GM18511 (cell line): ENCODE data around the gene CHPF2.
A peak's percentile ranks its signal among the peaks of the same experiment; 100 is the strongest.

ENCODE experiments used
- ATAC-seq: cut with Tn5 transposase; IDR thresholded peaks from one replicate; pipeline ENCODE4 v1.9.1; 2021; ENCODE audit warnings: mild to moderate bottlenecking, moderate library complexity; ENCODE audit not compliant: unreplicated experiment

CHPF2 gene

GRCh38 chr7:151204383-151205032, 27.8 kb upstream of the CHPF2 start:
- ATAC-seq = no peak

GRCh38 chr7:151205730-151206129, 26.6 kb upstream of the CHPF2 start:
- no peak for ATAC-seq

- no peak for ATAC-seq
These were observed 25.4 kb upstream of the CHPF2 start for GRCh38 chr7:151206914-151207313.

DNA sequence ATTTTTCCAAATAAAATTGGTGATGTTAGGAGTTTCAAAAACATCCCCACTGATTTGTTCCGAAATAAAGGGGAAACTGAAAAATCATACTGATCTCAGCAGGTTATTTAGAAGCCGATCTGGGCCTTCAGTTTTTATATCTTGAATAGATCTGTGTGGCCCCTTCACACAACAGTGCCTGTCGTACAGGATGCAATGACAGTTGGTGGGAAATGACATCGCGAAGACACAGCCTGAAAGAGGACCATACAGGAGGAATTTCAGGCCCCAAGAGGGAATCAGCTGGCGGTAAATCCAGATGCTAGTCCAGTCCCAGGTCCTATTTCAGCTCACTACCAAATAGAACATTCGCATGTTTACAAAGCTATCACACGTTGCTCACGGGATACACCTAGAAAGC, 25.0 kb upstream of the CHPF2 start:
- no peak for ATAC-seq

DNA sequence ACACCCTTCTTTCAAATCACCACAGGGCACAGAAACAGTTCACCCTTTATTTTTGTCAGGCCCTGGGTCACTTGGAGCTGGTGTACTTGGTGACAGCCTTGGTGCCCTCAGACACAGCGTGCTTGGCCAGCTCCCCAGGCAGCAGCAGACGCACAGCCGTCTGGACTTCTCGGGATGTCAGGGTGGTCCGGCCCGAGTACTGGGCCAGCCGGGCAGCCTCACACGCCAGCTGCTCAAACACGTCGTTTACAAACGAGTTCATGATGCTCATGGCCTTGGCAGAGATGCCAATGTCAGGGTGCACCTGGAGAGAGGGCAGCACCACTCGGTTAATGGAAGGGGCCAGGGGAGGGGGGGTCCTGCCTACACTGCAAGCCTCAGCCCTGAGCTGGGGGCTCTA, 24.5 kb upstream of the CHPF2 start:
- ATAC-seq = no peak

- ATAC-seq = no peak
These were observed 23.9 kb upstream of the CHPF2 start for GRCh38 chr7:151208253-151208862.

- ATAC-seq = no peak
These were observed 22.7 kb upstream of the CHPF2 start for GRCh38 chr7:151209588-151209987.

DNA sequence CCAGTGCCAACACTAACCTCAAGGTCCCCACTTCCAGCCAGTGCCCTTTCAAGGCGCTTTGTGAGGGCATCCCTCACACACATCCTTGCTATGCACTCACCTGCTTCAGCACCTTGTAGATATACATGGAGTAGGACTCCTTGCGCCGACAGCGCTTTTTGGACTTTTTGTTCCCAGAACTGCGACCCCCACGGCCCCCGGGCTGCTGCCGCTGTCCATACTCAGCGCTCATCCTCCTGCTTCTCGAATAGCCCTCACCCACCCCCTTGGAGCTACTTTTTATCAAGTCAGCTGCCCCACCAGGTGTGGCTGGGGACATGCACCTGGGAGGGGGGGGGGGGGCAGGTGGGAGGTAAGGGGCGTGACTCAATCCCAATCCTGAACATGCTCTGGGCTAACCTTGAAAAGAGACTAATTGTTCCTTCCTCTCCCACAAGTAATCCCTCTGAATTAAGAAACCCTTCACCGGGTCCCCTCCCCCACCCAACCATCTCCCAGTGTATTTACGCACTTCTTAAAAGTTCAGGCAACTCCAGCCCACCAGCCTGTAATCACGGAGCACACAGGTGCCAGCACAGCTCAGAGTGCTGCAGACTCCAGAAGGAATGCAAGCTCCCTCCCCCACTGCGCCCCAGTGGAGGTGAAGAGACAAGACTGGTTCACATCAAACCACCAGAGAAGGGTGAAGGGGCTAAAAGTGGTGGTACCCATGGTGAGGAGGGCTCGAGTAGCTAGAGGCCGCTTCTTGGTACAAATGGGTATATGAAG, 22.0 kb upstream of the CHPF2 start, which contains the start of gene H2BK1:
TSS of gene H2BK1 (minus strand) at position 402 of the 768 bp plus-strand sequence. CDS start at position 232, 170 bp downstream.
- ATAC-seq = no peak

GRCh38 chr7:151211155-151211772, 21.0 kb upstream of the CHPF2 start:
- no peak for ATAC-seq

- ATAC-seq = no peak
These were observed 19.7 kb upstream of the CHPF2 start for GRCh38 chr7:151212626-151213025.

DNA sequence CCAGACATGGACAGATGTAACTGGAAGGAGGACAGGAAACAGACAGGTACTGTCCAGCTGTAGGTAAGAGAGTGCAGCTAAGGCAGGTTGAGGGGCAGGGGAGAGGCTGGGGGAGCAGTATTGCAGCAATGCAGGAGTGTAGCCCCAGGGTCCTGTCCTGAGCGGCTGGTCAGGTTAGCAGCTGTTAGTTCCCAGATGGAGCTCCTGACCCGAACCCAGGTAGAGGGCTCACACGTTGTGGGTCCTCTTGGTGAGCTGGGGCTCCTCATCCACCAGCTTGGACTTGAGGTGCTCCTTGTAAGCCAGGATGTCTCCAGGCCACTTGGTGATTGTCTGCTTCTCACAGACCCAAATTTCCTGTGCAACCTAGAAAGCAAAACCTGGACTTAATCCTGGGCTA, 18.5 kb upstream of the CHPF2 start:
- ATAC-seq = no peak

DNA sequence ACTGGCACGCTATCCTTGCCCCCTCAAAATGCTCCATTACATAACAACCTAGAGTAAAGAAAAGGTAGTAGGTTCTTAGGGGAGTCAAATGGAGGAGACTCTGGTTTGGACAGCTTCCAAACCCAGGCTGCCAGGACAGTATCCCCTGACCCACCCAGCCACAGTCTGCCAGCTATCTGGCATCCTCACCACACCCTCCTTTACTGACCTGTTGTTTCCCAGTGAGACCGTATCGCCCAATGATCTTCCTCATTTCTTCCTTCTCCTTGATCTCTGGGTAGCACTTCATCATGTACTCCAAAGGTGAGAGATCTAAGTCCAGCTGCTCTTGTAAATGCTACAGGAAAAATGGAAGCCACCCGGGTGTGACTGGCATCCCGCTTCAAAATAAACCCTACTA, 16.9 kb upstream of the CHPF2 start:
- ATAC-seq = no peak

DNA sequence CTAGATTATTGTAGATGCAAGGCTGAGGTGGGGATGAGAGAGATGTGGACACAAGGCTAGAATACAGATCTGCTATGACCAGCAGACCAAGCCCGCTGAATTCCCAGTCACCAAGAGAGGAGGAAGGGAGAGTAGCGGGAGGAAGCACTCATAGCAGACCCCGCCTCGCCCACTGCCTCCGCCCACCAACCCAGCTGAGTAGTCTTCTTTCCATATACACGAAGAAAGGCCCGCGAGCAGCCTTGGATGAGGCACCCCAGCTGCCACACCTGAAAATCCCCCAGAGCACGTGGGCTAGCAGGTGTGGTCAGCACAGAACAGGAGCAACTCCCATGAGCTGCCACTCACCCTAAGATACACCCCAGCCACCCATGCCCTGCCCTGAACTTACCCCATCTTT, 14.1 kb upstream of the CHPF2 start:
- no peak for ATAC-seq

DNA sequence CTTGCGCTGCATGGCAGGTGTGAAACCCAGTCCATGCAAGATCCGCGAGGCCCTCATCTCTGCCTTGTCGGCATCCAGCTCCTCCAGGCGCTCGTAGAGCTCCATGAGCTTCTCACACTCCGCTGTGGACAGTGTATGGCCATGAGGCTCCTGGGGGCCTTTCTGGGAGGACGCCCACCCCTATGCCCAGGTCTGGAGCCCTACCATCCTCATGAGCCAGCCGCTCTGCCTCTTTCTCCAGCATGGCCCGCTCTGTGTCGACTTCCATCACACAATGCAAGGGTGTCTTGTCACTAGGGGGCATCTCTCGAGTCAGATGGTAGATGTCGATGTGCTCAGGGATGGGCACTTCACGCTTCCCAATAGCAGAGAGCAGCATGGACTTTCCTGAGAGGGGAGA, 8.6 kb upstream of the CHPF2 start:
- ATAC-seq = no peak

DNA sequence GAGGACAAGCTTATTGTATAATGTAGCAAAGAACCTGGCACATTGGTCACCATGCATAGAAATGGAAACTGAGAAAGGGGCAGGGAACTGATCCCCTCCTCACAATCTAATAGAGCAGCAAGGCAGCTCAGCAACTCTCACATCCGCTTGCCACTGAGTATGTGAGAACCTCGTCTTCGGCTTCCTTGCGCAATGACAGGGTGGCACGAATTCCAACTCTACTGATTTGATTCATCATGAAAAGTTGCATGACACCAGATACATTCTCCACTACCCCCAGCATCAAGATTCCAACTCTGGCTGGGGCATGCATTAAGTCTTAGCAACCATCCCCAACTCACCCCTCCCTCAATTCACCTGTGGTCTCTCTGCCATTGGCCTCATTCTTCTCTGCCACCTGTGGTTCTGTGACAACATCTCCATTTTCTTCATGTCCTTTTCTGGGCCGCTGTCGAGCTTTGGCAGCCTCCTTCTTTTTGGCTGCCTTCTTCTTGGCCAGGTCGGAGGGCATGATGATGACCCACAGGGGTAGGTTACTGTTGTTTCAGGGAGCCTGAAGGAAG, 6.3 kb upstream of the CHPF2 start:
- ATAC-seq = no peak

- ATAC-seq = peak; percentile 13
These were observed 5.8 kb upstream of the CHPF2 start for GRCh38 chr7:151226560-151226874.

DNA sequence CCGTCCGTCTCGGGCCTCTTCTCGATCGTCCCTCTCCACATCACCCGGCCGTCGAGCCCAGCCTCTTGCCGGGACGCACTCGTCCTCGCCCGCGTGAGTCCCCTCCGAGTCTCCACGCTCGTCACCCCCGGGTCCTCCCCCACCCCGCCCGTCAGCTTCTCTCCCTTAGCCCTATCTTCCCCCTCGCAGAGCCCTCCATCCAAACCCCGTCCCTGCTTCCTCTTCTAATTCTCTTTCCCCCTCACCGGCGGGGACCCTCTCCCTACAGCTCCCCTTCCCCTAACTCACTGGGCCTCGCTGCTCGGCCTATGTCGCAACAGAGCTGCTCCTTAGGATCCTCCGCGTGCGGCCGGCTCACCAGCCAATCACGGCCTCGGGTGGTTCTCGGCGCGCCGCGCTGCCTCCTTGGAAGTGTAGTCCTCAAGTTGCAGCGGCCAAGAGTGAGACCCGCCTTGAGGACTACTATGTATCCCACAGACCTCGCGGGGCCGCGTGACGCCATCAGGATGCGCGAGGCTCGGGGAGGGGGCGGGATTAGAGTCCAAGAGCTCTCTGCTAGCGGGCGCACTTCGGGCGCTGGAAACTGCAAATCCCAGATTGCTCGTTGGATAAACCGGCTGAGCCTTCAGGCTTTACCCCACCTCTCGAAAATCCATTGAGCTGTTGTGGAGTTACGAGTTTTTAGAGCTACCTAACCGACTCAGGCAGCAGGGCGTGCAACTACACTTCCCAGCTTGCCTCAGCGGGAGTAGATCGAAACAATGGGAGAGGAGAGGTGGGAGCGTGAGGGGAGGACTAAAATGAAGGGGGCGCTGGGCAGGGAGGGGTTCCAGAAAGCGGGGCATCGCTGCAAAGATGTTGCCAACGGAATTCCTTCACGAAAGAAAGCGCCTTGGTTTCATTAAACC, 5.2 kb upstream of the CHPF2 start, which contains the start of gene ABCF2:
TSS of gene ABCF2 (minus strand) at position 331 of the 908 bp plus-strand sequence. CDS start 747 bp downstream, outside the sequence.
- ATAC-seq = peak; percentile 99

DNA sequence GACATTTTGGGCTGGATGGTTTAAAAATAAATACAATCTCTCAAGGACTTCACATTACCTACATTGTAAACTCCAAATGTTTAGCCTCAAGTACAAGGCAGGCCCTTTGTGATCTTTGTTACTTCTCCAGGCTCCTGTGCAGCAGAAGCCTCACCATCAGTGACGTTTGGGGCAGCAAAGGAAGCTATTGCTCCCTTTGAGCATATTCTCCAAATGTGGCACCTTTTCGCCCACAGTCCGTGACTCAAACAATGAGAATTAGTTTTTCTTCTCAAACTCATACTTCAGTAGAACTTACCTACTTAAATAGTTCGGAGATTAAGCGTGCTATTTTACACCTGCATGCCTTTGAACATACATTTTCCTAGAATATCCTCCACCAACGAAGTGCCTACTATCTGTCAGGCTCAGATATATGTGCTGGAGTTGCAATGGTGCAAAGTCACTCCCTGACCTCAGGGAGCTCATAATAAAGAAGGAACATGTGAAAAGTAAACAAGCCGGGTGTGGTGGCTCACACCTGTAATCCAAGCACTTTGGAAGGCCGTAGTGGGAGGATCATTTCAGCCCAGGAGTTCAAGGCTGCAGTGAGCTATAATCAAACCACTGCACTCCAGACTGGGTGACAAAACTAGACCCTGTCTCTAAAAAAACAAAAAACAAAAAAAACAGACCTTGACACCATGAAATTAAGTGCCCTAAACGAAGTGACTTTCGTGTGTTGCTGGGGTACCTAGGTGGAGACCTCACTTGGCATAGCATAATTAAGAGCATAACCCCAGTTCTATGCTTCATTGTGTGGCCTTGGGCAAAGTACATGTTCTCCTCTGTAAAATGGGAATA, 4.0 kb upstream of the CHPF2 start:
- ATAC-seq = no peak

DNA sequence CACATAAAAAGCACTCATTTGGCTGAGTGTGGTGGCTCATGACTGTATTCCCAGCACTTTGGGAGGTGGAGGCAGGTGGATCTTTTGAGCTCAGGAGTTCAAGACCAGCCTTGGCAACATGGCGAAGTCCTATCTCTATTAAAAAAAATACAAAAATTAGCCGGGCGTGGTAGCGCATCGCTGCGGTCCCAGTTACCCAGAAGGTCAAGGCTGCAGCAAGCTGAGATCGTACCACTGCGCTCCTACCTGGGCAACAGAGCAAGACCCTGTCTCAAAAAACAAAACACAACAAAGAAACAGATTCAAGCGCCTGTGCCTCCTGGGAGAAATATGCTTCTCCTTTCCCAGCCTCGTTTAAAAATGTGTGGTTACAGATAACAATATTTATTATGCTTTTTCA, 3.0 kb upstream of the CHPF2 start:
- no peak for ATAC-seq
